Putamen (tissue), 1 donor: Measurements from ENCODE around the gene LPIN1.
"Not testable (repeated sequence)": the region's sequence is repeated elsewhere in the genome, so short reads cannot be mapped to it uniquely, and the experiment has no call there.

Experiments used
- DNase-seq: peaks from one replicate; pipeline ENCODE4 v3.0.0-alpha.2; 2016; ENCODE audit warnings: low spot score

LPIN1 gene

DNA sequence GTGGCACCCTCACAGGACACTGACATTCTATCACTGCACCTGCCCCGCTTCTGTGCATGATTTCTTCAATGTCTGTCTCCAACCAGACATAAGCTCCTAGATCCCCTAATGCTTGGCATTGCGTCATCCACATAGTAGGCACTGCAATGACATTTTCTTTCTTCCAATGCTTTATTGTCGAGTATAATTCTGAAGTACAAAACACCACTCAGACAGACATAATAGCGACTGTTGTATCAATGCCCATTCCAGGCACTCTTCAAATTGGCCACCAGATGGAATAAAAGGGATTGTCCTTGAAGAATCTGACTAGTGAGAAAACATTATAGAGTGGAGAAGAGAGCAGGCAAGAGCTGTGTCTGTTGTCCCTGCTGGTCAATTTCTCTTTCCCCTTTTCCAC lies 89.0 kb downstream of the LPIN1 start:
- DNase-seq: no peak

DNA sequence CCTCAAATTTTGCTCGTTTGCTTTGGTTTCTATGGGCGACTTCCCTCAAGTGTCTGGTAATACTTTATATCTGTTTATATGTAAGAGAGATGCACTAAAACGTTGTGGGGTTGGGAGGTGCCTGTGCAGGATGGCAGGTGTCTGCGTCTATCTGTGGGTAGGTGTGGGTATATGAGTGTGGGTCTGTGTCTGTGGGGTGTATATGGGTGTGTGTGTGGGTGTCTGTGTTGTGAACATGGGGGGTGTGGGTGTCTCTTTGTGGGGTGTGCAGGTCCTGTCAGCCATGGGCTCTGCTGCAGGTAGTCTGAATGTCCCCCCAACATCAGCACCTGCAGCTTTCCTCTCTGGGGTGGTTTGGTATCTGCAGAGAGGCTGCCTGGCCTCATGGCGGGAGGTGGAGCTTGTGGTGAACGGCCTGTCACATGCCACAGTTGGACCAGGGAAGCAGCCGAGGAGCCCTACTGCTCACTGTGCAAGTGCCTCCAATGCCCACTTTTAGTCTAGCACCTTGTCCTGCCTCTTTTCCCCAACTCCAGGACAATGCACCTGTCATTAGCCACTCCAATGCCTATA lies 90.3 kb downstream of the LPIN1 start:
- no peak for DNase-seq

DNA sequence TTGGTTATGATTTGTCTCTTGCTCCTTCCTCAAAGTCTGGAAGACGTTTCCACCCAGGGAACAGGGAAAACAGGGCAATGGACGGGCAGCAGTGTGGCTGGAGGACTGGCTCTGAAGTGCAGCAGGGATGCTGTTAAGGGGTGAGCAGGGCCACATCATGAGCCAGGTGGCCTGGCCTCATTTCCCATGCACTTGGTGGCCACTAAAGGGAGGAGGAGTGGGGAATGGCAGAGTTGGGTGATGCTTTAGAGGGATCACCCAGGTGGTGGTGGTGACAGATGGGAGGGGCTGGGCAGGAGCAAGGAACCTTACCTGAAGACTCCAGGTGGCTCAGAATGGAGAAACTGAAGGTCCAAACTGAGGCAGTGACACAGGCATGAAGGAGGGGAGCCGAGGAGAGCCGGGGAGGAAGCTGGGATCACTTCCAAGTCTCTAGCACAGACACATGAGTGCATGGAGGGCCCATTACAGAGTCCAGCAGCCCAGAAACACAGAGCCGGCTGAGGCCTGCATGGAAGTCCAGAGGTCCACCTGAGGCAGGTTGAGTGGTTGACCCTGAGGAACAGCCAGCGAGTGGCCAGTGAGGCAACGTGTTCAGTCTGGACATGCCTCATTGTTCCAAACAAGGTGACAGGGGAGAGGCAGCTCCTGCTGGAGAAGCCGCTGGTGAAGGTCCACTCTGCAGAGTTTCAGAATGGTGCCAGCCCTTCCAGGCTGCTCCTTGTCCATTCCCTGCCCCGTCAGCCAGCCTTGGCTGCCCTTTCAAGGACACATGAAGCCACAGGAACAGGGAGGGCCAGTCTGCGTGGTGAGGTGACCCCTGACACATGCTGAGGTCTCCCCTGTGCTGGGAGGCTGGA lies 91.7 kb downstream of the LPIN1 start:
- no peak for DNase-seq

DNA sequence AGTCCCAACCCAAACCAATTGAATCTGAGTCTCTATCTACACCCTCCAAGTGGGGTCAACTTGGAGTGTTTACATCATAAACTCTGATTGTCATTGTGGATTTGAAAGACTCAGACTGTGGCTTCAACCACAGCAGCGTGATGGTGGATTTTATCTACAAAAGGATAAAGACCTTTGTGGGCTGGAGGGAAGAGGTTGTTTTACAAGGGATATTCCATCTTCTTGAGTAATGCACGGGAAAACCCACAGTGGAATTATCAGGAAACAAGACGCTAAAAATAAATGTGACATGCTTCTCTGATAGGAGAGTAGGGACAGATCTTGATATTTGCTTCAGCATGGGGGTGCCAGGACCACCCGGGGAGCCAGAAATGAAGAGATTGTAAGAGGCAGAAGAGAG lies 93.5 kb downstream of the LPIN1 start:
- DNase-seq: no peak

DNA sequence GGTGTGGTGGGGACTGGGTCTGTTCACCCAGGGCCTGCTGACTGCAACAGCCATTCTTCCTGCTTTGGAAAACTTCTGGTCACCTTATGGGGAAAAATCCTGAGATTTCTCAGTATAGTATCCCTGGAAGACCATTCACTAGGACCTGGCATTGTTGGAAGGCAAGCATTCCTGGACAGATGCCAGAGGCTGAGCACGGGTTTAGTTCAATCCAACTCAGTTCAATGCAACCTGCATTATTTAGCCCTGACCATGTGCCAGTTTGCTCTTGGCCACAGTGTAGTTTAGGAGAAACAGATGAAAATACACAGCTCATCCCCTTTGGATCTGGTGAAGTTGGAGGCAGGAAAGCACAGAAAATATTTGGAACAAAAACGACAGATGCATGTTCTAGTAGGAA lies 95.9 kb downstream of the LPIN1 start:
- no peak for DNase-seq

DNA sequence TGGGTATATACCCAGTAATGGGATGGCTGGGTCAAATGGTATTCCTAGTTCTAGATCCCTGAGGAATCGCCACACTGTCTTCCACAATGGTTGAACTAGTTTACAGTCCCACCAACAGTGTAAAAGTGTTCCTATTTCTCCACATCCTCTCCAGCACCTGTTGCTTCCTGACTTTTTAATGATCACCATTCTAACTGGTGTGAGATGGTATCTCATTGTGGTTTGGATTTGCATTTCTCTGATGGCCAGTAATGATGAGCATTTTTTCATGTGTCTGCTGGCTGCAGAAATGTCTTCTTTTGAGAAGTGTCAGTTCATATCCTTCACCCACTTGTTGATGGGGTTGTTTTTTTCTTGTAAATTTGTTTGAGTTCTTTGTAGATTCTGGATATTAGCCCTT lies 98.4 kb downstream of the LPIN1 start:
- not testable (repeated sequence) for DNase-seq

DNA sequence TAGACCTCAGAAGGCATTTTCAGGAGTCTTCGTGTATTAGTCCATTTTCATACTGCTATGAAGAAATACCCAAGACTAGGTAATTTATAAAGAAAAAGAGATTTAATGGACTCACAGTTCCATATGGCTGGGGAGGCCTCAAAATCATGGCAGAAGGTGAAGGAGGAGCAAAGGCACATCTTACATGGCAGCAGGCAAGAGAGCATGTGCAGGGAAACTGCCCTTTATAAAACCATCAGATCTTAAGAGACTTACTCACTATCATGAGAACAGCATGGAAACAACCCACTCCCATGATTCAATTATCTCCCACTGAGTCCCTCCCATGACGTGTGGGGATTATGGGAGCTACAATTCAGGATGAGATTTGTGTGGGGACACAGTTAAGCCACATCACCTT lies 101.5 kb downstream of the LPIN1 start:
- DNase-seq: not testable (repeated sequence)

DNA sequence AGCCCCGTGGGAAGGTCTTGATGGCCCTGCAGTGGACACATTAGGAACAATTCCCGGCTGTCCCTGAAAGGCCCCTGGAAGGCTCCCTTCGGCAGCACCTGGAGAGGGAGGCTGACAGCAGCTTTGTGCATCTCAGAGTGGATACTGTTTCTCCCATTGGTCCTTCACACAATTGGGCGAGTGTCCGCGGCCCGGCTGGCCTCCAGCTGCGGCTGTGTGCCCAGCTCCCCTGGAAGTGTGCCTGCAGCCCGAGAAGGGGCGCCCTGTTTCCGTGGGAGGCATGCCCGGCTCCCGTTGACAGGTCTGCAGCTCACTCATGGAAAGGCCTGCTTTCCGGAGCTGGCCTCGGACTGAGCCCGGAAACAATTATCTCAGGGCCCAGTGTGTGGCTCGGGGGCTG lies 103.7 kb downstream of the LPIN1 start:
- DNase-seq: peak; percentile 79

DNA sequence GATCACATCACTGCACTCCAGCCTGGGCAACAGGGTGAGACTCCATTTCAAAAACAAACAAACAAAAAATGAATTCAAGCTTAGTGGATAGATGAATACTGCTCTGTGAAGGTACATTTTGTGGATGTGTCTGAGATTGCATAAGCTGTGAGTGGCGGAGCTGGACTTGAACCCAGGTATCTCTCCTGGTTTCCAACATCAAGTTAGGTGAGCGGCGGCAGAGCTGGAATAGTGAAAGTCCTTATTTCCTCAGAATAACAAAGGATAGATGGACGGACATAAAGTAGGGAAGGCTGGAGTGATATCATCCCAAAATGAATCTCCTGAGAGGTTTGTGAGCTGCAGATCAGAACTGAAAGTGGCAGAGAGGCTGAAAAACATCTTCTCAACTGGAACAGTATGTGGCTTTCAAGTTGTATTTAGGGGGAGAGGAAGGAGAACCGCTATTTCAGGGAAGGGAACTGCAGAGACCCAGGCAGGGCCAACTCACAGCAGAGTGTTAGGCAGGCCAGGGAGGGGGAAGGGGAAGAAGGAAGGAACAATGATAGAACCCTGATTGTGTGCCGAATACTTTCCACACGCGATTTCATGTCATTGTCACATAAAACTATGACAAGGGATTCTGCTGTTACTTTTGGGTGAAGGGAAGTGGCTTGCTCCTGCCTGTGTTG lies 106.2 kb downstream of the LPIN1 start:
- no peak for DNase-seq

DNA sequence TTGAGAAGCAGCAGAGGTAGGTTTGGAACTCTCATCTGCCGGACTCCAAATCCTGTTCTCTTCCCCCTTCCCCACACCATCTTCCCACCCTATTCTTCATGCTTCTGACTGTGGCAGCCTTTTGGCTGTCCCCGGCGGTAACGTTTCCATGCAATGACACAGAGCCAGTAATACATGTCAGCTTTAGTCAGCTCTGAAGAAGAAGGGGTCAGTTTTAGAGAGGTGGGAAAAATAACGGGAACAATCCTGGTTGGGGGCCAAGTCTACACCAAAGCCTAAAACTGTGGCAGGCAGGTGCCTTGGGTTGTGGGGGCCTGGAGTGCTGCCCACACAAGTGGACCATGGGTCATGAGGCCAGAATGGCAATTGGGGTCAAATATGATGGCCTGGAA lies 106.8 kb downstream of the LPIN1 start:
- no peak for DNase-seq

DNA sequence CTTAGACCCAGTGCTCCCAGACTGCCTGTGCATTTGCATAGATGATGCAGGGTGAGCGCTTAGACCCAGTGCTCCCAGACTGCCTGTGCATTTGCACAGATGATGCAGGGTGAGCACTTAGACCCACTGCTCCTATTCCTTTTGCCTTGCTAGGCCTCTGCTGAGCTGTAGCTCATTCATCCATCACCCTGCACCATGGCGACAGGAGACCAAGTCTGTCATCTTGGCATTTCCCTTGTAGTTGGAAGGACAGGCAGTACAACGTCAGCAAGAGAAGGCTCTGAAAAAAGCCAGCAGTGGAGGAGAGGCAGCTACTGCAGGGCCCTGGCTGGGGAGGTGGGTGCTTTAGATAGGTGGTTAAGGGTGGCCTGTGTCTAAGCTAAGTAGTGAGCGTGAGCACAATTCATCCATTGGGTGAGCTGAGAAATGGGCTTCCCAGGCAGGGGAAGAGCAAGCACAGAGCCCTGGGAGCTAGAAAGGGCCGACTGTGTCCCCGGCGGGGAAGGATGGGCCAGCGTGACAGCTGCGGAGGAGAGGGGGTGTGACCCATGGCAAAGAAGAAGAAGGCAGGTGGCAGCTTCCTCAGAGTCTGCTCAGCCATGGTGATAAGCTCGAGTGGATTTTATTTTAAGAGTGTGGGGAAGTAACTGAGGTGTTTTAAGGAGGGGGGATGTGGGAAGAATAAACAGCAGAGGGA lies 108.8 kb downstream of the LPIN1 start:
- no peak for DNase-seq

DNA sequence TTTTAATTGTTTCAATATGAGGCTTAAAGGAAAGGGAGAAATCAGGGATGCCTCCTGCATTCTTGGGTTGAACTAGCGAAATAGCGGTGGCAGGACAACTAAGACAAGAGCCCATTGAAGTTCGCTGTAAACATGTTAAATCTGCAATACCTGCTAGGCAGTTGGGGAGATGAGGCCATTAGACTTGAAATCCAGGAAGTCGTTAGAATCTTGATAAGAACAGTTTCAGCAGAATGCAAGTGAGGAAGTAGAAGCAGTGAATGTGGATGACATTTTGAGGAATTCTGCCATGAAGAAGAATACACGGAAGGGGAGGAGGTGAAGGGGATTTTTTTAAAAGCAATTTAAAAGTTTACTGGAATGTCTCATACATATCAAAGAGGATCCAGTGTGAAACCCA lies 109.7 kb downstream of the LPIN1 start:
- DNase-seq: no peak

DNA sequence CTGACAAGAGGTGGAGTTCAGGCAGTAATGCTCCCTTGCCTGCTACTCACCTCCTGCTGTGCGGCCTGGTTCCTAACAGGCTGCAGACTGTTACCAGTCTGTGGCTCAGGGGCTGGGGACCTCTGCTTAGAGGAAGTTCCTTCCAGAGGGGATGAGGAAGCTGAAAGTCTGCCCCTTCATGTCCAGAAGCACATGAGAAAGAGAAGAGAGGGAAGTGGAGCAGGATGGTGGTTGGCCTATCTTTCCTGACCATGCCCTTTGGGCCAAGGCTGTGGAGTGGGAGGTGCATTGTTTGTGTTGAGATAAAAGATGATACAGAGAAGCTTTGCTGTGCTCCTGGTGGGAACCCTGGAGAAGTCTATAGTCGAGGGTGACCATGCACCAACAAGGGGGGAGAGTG lies 112.5 kb downstream of the LPIN1 start:
- no peak for DNase-seq

DNA sequence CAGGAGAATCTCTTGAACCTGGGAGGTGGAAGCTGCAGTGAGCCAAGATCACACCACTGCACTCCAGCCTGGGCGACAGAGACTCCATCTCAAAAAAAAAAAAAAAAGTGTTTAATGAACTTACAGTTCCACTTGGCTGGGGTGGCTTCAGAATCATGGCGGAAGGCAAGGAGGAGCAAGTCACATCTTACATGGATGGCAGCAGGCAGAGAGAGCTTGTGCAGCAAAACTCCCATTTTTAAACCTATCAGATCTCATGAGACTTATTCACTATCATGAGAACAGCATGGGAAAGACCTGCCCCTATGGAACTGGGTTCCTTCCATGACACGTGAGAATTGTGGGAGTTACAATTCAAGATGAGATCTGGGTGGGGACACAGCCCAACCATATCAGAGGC lies 113.5 kb downstream of the LPIN1 start:
- not testable (repeated sequence) for DNase-seq

DNA sequence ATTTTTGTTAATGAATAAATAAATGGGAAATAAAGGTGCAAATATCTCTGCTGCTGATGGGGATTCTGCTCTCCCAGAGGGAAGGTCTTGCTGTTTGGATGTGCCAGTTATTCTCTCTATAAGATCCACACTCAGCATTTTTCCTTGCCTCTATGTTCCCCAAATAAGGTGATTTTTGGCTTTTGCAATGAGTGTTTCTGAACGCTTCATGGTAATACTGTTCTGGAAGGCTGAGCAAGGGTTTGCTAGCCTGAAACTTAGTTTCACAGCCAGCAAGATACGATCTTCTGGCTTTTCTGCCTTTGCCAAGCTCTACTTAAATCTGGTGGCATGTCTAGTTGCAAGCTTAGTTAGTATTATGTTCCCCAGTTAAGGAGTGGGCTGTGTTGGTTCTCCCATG lies 114.6 kb downstream of the LPIN1 start:
- no peak for DNase-seq

DNA sequence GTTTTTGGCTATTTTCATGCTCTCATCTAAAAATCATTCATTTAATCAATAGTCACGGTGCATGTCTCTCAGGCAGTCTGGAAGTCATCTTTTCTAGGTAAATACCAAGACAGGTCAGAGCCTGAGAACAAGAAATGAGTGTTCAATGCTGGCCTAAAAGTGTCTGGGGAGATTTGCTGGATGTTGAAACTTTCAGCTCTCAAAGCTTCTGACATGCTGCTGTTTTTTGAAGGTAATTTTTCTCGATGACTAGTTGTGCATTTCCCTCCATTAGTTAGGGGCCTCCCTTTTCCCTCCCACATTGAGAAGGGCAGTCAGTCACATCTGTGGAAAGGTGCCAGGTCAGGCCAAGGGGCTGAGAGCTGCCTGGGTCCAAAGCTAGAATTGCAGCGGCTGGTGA lies 115.6 kb downstream of the LPIN1 start:
- no peak for DNase-seq

DNA sequence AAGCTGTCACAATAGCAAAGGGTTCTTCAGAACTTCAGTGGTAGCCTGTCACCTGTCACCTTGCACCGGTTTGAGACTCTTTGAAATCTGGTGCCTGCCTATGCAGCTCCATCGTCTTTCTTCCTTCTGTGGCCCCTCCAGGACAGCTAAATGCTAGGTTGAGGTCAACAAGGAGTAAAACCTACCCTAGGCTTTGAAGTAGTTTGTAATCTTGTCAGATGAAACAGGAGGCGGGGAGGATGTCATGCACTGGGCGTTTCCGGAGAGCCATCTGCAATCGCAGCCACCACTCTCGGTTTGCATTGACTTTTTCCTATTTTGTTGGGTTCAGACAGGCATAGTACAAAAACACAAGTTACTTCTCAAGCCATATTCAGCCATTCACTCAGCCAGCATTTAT lies 116.7 kb downstream of the LPIN1 start:
- DNase-seq: no peak

DNA sequence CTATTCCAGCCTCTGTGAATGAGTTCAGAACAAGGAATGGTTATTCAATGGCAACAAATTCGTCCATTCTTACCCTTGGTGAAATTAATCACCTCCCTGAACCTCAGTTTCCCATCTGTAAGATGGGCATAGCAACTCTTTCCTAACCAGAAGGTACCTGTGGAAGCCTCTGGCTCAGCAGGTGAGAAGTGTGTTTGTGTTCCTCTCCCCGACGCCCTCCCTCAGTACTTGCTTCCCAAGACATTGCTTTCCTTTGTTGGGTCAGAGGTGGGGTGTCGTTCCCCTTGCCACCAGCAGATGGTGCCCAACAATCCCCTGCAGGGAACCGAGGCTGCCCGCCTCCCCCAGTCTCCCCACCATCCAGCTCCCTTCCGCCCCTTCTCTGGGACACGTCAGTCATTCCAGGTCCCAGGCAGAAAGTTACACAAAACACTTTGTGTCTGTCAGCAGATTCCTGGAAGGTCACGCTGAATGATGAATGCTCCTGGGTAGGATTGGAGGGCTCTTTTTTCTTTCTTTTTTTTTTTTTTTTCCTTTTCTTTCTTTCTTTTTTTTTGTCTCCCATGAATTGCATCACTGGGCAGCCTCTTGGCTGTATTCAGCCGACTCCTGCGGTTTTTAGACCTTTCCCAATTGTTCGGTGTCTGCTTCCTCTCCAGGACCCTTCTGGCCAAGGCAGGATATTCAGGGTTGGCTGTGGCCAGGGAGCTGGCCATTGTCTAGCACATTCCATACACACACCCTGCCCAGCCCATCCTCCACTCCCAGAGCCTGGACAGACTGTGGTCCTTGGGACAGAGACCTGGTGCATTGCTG lies 117.3 kb downstream of the LPIN1 start:
- DNase-seq: peak; percentile 72

DNA sequence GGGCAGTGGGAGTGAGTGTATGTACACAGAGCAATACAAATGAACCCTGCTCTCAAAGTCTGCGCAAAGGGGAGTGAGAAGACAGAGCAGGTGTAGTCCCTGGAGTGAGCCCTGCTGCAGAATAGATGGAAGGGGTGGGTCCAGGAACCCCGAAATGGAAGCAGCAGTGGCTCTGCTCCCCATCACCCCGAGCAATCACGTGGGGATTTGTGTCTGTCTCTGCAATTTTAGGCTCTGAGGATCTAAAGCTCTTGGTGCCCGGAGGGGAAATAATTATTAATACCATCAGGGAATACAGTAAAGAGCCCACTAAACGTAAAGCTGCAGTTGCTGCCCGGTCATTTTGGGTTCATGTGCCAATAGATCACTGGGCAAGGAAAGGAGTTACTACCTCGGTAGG lies 118.3 kb downstream of the LPIN1 start:
- DNase-seq: no peak

DNA sequence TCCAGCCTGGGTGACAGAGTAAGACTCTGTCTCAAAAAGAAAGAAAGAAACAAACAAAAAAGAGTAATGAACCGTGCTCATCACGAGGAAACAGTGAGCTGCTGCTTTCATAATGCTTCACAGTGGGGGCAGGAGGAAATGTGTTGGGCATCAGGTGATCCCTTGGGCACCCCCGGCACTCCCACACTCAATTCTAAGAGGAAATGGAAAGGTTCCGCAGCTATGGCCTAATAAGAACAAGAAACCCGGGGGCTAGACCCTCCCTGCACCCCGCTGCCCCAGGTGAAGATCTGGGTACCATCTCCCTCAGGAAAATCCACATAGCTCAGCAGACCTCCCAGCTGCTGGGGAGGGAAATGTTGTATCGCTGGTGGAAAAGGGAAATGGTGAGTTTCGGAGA lies 118.9 kb downstream of the LPIN1 start:
- no peak for DNase-seq

DNA sequence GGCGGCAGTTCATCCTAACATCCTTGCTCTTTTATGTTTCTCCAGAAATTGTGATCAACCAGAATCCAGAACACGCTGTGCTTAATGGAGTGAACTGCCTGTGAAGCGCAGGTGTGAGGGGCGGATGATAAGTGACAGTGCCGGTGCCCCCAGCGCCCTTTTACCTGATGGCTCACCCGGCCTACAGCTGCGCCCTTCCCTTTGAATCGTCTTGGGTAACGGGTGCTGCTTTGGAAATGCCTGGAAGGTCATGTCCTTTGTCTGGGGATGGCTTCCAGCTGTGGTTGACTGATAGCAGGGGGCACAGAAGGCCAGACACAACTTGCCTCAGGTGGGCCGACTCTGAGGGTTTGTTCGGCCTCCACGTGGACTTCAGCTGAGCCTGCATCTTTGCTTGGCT lies 119.4 kb downstream of the LPIN1 start:
- DNase-seq: no peak
